ENCODE measurements around the gene TMEM150A. TPM values are rescaled to one million over a fixed set of nuclear protein-coding genes. Genes with fewer than 3 reads are reported as not detected.
A peak's percentile ranks its signal among the peaks of the same experiment; 100 is the strongest.

The TMEM150A gene
- total RNA-seq, 1 donor from 2014 or later, result 7.2 TPM

DNA sequence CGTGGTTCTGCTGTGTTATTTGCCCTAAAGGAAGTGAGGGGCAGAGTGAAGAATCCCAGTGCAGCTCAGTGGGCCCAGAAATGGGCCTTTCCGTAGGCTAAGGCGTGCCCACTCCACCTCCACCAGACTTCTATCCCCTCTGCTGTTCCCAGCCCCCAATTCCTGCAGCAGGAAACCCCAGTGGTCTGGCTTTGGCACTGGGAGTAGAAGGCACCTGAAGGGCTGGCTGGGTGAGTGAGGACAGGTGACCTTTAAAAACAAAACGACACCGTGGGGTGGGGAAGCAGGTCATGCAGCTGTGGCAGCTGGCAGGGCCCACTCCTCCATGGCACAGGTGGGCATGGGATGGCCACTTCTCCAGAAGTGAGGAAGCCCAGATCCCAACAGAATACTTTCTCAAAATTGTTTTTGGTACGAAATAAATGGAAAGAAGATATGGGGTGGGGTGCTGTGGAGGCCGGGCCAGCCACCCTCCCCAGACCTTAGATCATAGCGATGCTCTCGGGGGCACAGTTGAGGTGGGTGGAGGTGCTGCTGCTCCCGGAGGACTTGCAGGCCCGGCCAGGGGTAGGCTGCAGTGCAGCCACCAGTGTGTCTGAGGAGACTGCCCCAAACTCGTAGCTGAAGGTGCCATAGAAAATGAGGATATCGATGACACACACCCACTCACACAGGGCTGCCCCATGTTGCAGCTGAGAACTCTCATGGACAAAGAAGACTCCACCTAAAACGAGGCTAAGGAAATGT, 3.7 kb downstream of the TMEM150A start:
- no peak overlapping the region for H3K4me3 Mint-ChIP-seq
- no peaks in the 10 kb centered on the region for H3K9me3 Mint-ChIP-seq

DNA sequence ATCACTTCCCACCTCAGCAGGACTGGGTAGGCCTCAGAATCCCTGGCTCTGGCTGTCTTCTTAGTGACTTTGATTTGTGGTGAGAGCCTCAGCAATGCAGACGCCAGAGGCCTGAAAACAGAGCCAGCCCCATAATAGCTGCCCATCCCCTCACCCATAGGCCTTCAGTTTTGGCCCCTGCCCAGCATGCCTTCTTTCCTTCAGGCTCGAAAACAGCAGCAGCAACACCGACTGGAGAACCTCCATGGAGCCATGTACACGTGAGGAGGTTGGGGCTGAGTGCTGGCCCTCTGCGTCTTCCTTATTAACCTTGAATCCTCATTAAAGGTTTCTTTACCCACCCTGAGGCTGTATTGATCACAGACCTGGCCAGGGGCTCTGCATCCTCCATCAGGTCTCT, 5.3 kb downstream of the TMEM150A start:
- H2AFZ ChIP-seq (replicated peaks), result no peak overlapping the region
- no peak overlapping the region for H3K27ac ChIP-seq
- peaks cover 9% of the 10 kb centered on the region for H3K4me1 ChIP-seq
- no peaks in the 10 kb centered on the region for H3K36me3 ChIP-seq
- Mint-ChIP-seq H3K9me3 (no peaks in the 10 kb centered on the region), H3K36me3 (no peaks in the 10 kb centered on the region), H3K27me3 (ENCODE audit: insufficient read depth, low read depth) (peaks cover 9% of the 10 kb centered on the region), H3K4me1 (peaks cover 34% of the 10 kb centered on the region), H3K4me3 (peak overlapping the region; percentile 97), H3K27ac (no peak overlapping the region)
- TF ChIP-seq EZH2phosphoT487 (IDR thresholded peaks at IDR 0.05), result no peak
- TF ChIP-seq EZH2 (IDR thresholded peaks at IDR 0.05), result no peak
- TF ChIP-seq, protein P1, sequence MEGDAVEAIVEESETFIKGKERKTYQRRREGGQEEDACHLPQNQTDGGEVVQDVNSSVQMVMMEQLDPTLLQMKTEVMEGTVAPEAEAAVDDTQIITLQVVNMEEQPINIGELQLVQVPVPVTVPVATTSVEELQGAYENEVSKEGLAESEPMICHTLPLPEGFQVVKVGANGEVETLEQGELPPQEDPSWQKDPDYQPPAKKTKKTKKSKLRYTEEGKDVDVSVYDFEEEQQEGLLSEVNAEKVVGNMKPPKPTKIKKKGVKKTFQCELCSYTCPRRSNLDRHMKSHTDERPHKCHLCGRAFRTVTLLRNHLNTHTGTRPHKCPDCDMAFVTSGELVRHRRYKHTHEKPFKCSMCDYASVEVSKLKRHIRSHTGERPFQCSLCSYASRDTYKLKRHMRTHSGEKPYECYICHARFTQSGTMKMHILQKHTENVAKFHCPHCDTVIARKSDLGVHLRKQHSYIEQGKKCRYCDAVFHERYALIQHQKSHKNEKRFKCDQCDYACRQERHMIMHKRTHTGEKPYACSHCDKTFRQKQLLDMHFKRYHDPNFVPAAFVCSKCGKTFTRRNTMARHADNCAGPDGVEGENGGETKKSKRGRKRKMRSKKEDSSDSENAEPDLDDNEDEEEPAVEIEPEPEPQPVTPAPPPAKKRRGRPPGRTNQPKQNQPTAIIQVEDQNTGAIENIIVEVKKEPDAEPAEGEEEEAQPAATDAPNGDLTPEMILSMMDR (IDR thresholded peaks at IDR 0.05), result no peak
- no peaks in the 10 kb centered on the region for H3K27me3 ChIP-seq
- no peak overlapping the region for H3K4me2 ChIP-seq
- H4K20me1 ChIP-seq (ENCODE audit: low read depth), result peaks cover 18% of the 10 kb centered on the region
- H3K79me2 ChIP-seq (ENCODE audit: low read depth), result peaks cover 25% of the 10 kb centered on the region
- DNase-seq (ENCODE audit: low spot score), result no peak
- H3K9ac ChIP-seq, result no peak overlapping the region
- no peaks in the 10 kb centered on the region for H3K9me3 ChIP-seq (ENCODE audit: low read depth)
- peaks cover 3% of the 10 kb centered on the region for H3F3A ChIP-seq (ENCODE audit: low read depth)
- no peak overlapping the region for H3K4me3 ChIP-seq

More for the DNA sequence above, 3.7 kb downstream of the TMEM150A start:
- H3K27me3 Mint-ChIP-seq (ENCODE audit: insufficient read depth, low read depth), result peaks cover 9% of the 10 kb centered on the region
- H3K9me3 ChIP-seq (ENCODE audit: low read depth), result no peaks in the 10 kb centered on the region
- no peak overlapping the region for H3K4me3 ChIP-seq
- H3K4me1 Mint-ChIP-seq, result peaks cover 38% of the 10 kb centered on the region
- H3K9ac ChIP-seq, result no peak overlapping the region
- H3K27ac Mint-ChIP-seq, result no peak overlapping the region
- no peaks in the 10 kb centered on the region for H3K36me3 ChIP-seq
- TF ChIP-seq, protein P1 (IDR thresholded peaks at IDR 0.05), result no peak
- no peak overlapping the region for H3K4me2 ChIP-seq
- no peaks in the 10 kb centered on the region for H3K27me3 ChIP-seq
- peaks cover 34% of the 10 kb centered on the region for H3K79me2 ChIP-seq (ENCODE audit: low read depth)
- H3F3A ChIP-seq (ENCODE audit: low read depth), result peaks cover 12% of the 10 kb centered on the region
- no peak overlapping the region for H2AFZ ChIP-seq (replicated peaks)
- DNase-seq (ENCODE audit: low spot score), result no peak
- H3K36me3 Mint-ChIP-seq, result peaks cover under 1% of the 10 kb centered on the region
- H3K4me1 ChIP-seq, result peaks cover 9% of the 10 kb centered on the region
- H4K20me1 ChIP-seq (ENCODE audit: low read depth), result peaks cover 18% of the 10 kb centered on the region
- H3K27ac ChIP-seq, result no peak overlapping the region

GRCh38 chr2:85596486-85597143, 5.9 kb downstream of the TMEM150A start:
- peaks cover 3% of the 10 kb centered on the region for H3F3A ChIP-seq (ENCODE audit: low read depth)
- H3K4me3 Mint-ChIP-seq, result peak overlapping the region; percentile 97
- peaks cover 8% of the 10 kb centered on the region for H3K4me1 ChIP-seq
- H4K20me1 ChIP-seq (ENCODE audit: low read depth), result peaks cover 13% of the 10 kb centered on the region
- peak overlapping the region; percentile 65 for H3K9ac ChIP-seq
- peaks cover 32% of the 10 kb centered on the region for H3K4me1 Mint-ChIP-seq
- no peaks in the 10 kb centered on the region for H3K36me3 ChIP-seq
- H3K4me3 ChIP-seq, result peak overlapping the region; percentile 76
- DNase-seq (ENCODE audit: low spot score), result no peak
- peak overlapping the region; percentile 87 for H3K4me2 ChIP-seq
- H3K79me2 ChIP-seq (ENCODE audit: low read depth), result peaks cover 25% of the 10 kb centered on the region
- no peaks in the 10 kb centered on the region for H3K27me3 ChIP-seq
- no peaks in the 10 kb centered on the region for H3K9me3 Mint-ChIP-seq
- H3K9me3 ChIP-seq (ENCODE audit: low read depth), result no peaks in the 10 kb centered on the region
- no peaks in the 10 kb centered on the region for H3K36me3 Mint-ChIP-seq
- no peak overlapping the region for H2AFZ ChIP-seq (replicated peaks)
- H3K27me3 Mint-ChIP-seq (ENCODE audit: insufficient read depth, low read depth), result peaks cover 7% of the 10 kb centered on the region
- TF ChIP-seq EZH2 (IDR thresholded peaks at IDR 0.05), result no peak
- TF ChIP-seq EZH2phosphoT487 (IDR thresholded peaks at IDR 0.05), result no peak
- TF ChIP-seq, protein P1 (IDR thresholded peaks at IDR 0.05), result no peak
- no peak overlapping the region for H3K27ac ChIP-seq
- H3K27ac Mint-ChIP-seq, result no peak overlapping the region

Data from neural progenitor cell (in vitro differentiated cells).